ENCODE results near the gene NRGN.

The NRGN gene

GRCh38 chr11:124739479-124740276 is at the start of gene NRGN:
TSS of gene NRGN (plus strand) at chr11:124739942. CDS start at chr11:124740085, 143 bp downstream.
- no peak within 1 kb of the TSS for H3K27ac ChIP-seq (ENCODE audit: low read length)
- no peaks in the 10 kb centered on the region for H3K36me3 ChIP-seq (ENCODE audit: control insufficient read depth in 1 of 2, insufficient read depth in 2 of 2, low read length in 2 of 2)
- H3K9me3 ChIP-seq (ENCODE audit: control insufficient read depth in 1 of 2, low read length in 2 of 2) = no peaks in the 10 kb centered on the region
- H3K4me1 ChIP-seq (ENCODE audit: control insufficient read depth in 1 of 2, insufficient read depth in 2 of 2, low read length in 2 of 2) = peaks cover 0 to 11% of the 10 kb centered on the region in 2 donors
- H3K4me3 ChIP-seq (ENCODE audit: low read depth in 1 of 2, low read length in 2 of 2) = peak within 1 kb of the TSS; percentile 57 to 68
- H3K27me3 ChIP-seq (ENCODE audit: low read depth, low read length) = peaks cover 18% of the 10 kb centered on the region

GRCh38 chr11:124693142-124693541 is 46.6 kb upstream of the NRGN start:
- Histone ChIP-seq H3K4me3 (ENCODE audit: low read depth in 1 of 2, low read length in 2 of 2) (no peak overlapping the region), H3K27ac (ENCODE audit: low read length) (no peak overlapping the region), H3K4me1 (ENCODE audit: control insufficient read depth in 1 of 2, insufficient read depth in 2 of 2, low read length in 2 of 2) (no peaks in the 10 kb centered on the region), H3K27me3 (ENCODE audit: low read depth, low read length) (no peaks in the 10 kb centered on the region), H3K9me3 (ENCODE audit: control insufficient read depth in 1 of 2, low read length in 2 of 2) (no peaks in the 10 kb centered on the region), H3K36me3 (ENCODE audit: control insufficient read depth in 1 of 2, insufficient read depth in 2 of 2, low read length in 2 of 2) (peaks cover 0 to 5% of the 10 kb centered on the region in 2 donors)

- no peak overlapping the region for H3K27ac ChIP-seq (ENCODE audit: low read length)
- H3K36me3 ChIP-seq (ENCODE audit: control insufficient read depth in 1 of 2, insufficient read depth in 2 of 2, low read length in 2 of 2) = peaks cover 0 to 5% of the 10 kb centered on the region in 2 donors
- H3K4me3 ChIP-seq (ENCODE audit: low read depth in 1 of 2, low read length in 2 of 2) = no peak overlapping the region
- H3K4me1 ChIP-seq (ENCODE audit: control insufficient read depth in 1 of 2, insufficient read depth in 2 of 2, low read length in 2 of 2) = no peaks in the 10 kb centered on the region
- no peaks in the 10 kb centered on the region for H3K27me3 ChIP-seq (ENCODE audit: low read depth, low read length)
- peaks cover 0 to 3% of the 10 kb centered on the region in 2 donors for H3K9me3 ChIP-seq (ENCODE audit: control insufficient read depth in 1 of 2, low read length in 2 of 2)
Observed at GRCh38 chr11:124699547-124699946, 40.2 kb upstream of the NRGN start.

GRCh38 chr11:124700028-124700427 is 39.7 kb upstream of the NRGN start:
- Histone ChIP-seq H3K4me1 (ENCODE audit: control insufficient read depth in 1 of 2, insufficient read depth in 2 of 2, low read length in 2 of 2) (no peaks in the 10 kb centered on the region), H3K27ac (ENCODE audit: low read length) (no peak overlapping the region), H3K4me3 (ENCODE audit: low read depth in 1 of 2, low read length in 2 of 2) (no peak overlapping the region), H3K9me3 (ENCODE audit: control insufficient read depth in 1 of 2, low read length in 2 of 2) (peaks cover 0 to 3% of the 10 kb centered on the region in 2 donors), H3K36me3 (ENCODE audit: control insufficient read depth in 1 of 2, insufficient read depth in 2 of 2, low read length in 2 of 2) (peaks cover 0 to 5% of the 10 kb centered on the region in 2 donors), H3K27me3 (ENCODE audit: low read depth, low read length) (no peaks in the 10 kb centered on the region)

- peaks cover 4 to 7% of the 10 kb centered on the region in 2 donors for H3K9me3 ChIP-seq (ENCODE audit: control insufficient read depth in 1 of 2, low read length in 2 of 2)
- H3K36me3 ChIP-seq (ENCODE audit: control insufficient read depth in 1 of 2, insufficient read depth in 2 of 2, low read length in 2 of 2) = no peaks in the 10 kb centered on the region
- no peak overlapping the region for H3K27ac ChIP-seq (ENCODE audit: low read length)
- peak overlapping the region in 1 of 2 donors; percentile 22 for H3K4me3 ChIP-seq (ENCODE audit: low read depth in 1 of 2, low read length in 2 of 2)
- H3K4me1 ChIP-seq (ENCODE audit: control insufficient read depth in 1 of 2, insufficient read depth in 2 of 2, low read length in 2 of 2) = no peaks in the 10 kb centered on the region
- H3K27me3 ChIP-seq (ENCODE audit: low read depth, low read length) = no peaks in the 10 kb centered on the region
Observed at GRCh38 chr11:124707829-124708228, 31.9 kb upstream of the NRGN start.

GRCh38 chr11:124712392-124712791 is 27.4 kb upstream of the NRGN start:
- Histone ChIP-seq H3K36me3 (ENCODE audit: control insufficient read depth in 1 of 2, insufficient read depth in 2 of 2, low read length in 2 of 2) (no peaks in the 10 kb centered on the region), H3K27ac (ENCODE audit: low read length) (no peak overlapping the region), H3K4me1 (ENCODE audit: control insufficient read depth in 1 of 2, insufficient read depth in 2 of 2, low read length in 2 of 2) (no peaks in the 10 kb centered on the region), H3K27me3 (ENCODE audit: low read depth, low read length) (peaks cover 1% of the 10 kb centered on the region), H3K9me3 (ENCODE audit: control insufficient read depth in 1 of 2, low read length in 2 of 2) (peaks cover 4 to 7% of the 10 kb centered on the region in 2 donors), H3K4me3 (ENCODE audit: low read depth in 1 of 2, low read length in 2 of 2) (no peak overlapping the region)

GRCh38 chr11:124716591-124716990 is 23.2 kb upstream of the NRGN start:
- H3K4me1 ChIP-seq (ENCODE audit: control insufficient read depth in 1 of 2, insufficient read depth in 2 of 2, low read length in 2 of 2) = no peaks in the 10 kb centered on the region
- no peaks in the 10 kb centered on the region for H3K9me3 ChIP-seq (ENCODE audit: control insufficient read depth in 1 of 2, low read length in 2 of 2)
- H3K36me3 ChIP-seq (ENCODE audit: control insufficient read depth in 1 of 2, insufficient read depth in 2 of 2, low read length in 2 of 2) = no peaks in the 10 kb centered on the region
- peaks cover 25% of the 10 kb centered on the region for H3K27me3 ChIP-seq (ENCODE audit: low read depth, low read length)
- H3K4me3 ChIP-seq (ENCODE audit: low read depth in 1 of 2, low read length in 2 of 2) = no peak overlapping the region
- H3K27ac ChIP-seq (ENCODE audit: low read length) = no peak overlapping the region

GRCh38 chr11:124717421-124717785 is 22.3 kb upstream of the NRGN start:
- H3K9me3 ChIP-seq (ENCODE audit: control insufficient read depth in 1 of 2, low read length in 2 of 2) = no peaks in the 10 kb centered on the region
- H3K27ac ChIP-seq (ENCODE audit: low read length) = no peak overlapping the region
- H3K4me3 ChIP-seq (ENCODE audit: low read depth in 1 of 2, low read length in 2 of 2) = peak overlapping the region; percentile 49 to 59
- H3K4me1 ChIP-seq (ENCODE audit: control insufficient read depth in 1 of 2, insufficient read depth in 2 of 2, low read length in 2 of 2) = no peaks in the 10 kb centered on the region
- H3K27me3 ChIP-seq (ENCODE audit: low read depth, low read length) = peaks cover 25% of the 10 kb centered on the region
- H3K36me3 ChIP-seq (ENCODE audit: control insufficient read depth in 1 of 2, insufficient read depth in 2 of 2, low read length in 2 of 2) = no peaks in the 10 kb centered on the region

- H3K4me3 ChIP-seq (ENCODE audit: low read depth in 1 of 2, low read length in 2 of 2) = peak overlapping the region; percentile 49 to 59
- H3K9me3 ChIP-seq (ENCODE audit: control insufficient read depth in 1 of 2, low read length in 2 of 2) = no peaks in the 10 kb centered on the region
- H3K4me1 ChIP-seq (ENCODE audit: control insufficient read depth in 1 of 2, insufficient read depth in 2 of 2, low read length in 2 of 2) = no peaks in the 10 kb centered on the region
- H3K36me3 ChIP-seq (ENCODE audit: control insufficient read depth in 1 of 2, insufficient read depth in 2 of 2, low read length in 2 of 2) = no peaks in the 10 kb centered on the region
- H3K27me3 ChIP-seq (ENCODE audit: low read depth, low read length) = peaks cover 25% of the 10 kb centered on the region
- H3K27ac ChIP-seq (ENCODE audit: low read length) = no peak overlapping the region
Observed at GRCh38 chr11:124717786-124718651, 21.7 kb upstream of the NRGN start.

GRCh38 chr11:124718801-124719200 is 20.9 kb upstream of the NRGN start:
- Histone ChIP-seq H3K4me3 (ENCODE audit: low read depth in 1 of 2, low read length in 2 of 2) (no peak overlapping the region), H3K4me1 (ENCODE audit: control insufficient read depth in 1 of 2, insufficient read depth in 2 of 2, low read length in 2 of 2) (no peaks in the 10 kb centered on the region), H3K36me3 (ENCODE audit: control insufficient read depth in 1 of 2, insufficient read depth in 2 of 2, low read length in 2 of 2) (no peaks in the 10 kb centered on the region), H3K27me3 (ENCODE audit: low read depth, low read length) (peaks cover 25% of the 10 kb centered on the region), H3K9me3 (ENCODE audit: control insufficient read depth in 1 of 2, low read length in 2 of 2) (no peaks in the 10 kb centered on the region), H3K27ac (ENCODE audit: low read length) (no peak overlapping the region)

GRCh38 chr11:124719534-124719933 is 20.2 kb upstream of the NRGN start:
- Histone ChIP-seq H3K27me3 (ENCODE audit: low read depth, low read length) (peaks cover 25% of the 10 kb centered on the region), H3K36me3 (ENCODE audit: control insufficient read depth in 1 of 2, insufficient read depth in 2 of 2, low read length in 2 of 2) (no peaks in the 10 kb centered on the region), H3K4me3 (ENCODE audit: low read depth in 1 of 2, low read length in 2 of 2) (no peak overlapping the region), H3K9me3 (ENCODE audit: control insufficient read depth in 1 of 2, low read length in 2 of 2) (no peaks in the 10 kb centered on the region), H3K27ac (ENCODE audit: low read length) (no peak overlapping the region), H3K4me1 (ENCODE audit: control insufficient read depth in 1 of 2, insufficient read depth in 2 of 2, low read length in 2 of 2) (no peaks in the 10 kb centered on the region)

Data from muscle layer of duodenum (tissue), 2 donors.